Measurements from ENCODE around the gene KLK10. TPM values are rescaled to one million over a fixed set of nuclear protein-coding genes. Genes with fewer than 3 reads are reported as not detected.

Gene KLK10
- total RNA-seq, 1 donor from 2014 or later: not detected

- no peak for DNase-seq (ENCODE audit: extremely low read depth, low read depth, low spot score)
Observed at GRCh38 chr19:51027126-51027806, 7.8 kb upstream of the KLK10 start.

GRCh38 chr19:51026554-51026831, 7.0 kb upstream of the KLK10 start, which contains the start of gene KLK11:
Gene KLK11 (minus strand): TSS chr19:51026616. CDS start chr19:51025631, 985 bp downstream.
- no peak for DNase-seq (ENCODE audit: extremely low read depth, low read depth, low spot score)

GRCh38 chr19:51025809-51026553, 6.5 kb upstream of the KLK10 start:
- DNase-seq (ENCODE audit: extremely low read depth, low read depth, low spot score): no peak

- DNase-seq (ENCODE audit: extremely low read depth, low read depth, low spot score): no peak
Observed at GRCh38 chr19:51025401-51025800, 5.9 kb upstream of the KLK10 start.

GRCh38 chr19:51024924-51025323, 5.4 kb upstream of the KLK10 start:
- DNase-seq (ENCODE audit: extremely low read depth, low read depth, low spot score): no peak

GRCh38 chr19:51023946-51024345, 4.4 kb upstream of the KLK10 start:
- no peak for DNase-seq (ENCODE audit: extremely low read depth, low read depth, low spot score)

- no peak for DNase-seq (ENCODE audit: extremely low read depth, low read depth, low spot score)
Observed at GRCh38 chr19:51022526-51022925, 3.0 kb upstream of the KLK10 start.

GRCh38 chr19:51020988-51021651, 1.6 kb upstream of the KLK10 start:
- DNase-seq (ENCODE audit: extremely low read depth, low read depth, low spot score): peak; percentile 29

- no peak for DNase-seq (ENCODE audit: extremely low read depth, low read depth, low spot score)
Observed at GRCh38 chr19:51018745-51019543, 565 bp downstream of the KLK10 start.

- DNase-seq (ENCODE audit: extremely low read depth, low read depth, low spot score): no peak
Observed at GRCh38 chr19:51016798-51017683, 2.5 kb downstream of the KLK10 start.

GRCh38 chr19:51015691-51016267, 3.7 kb downstream of the KLK10 start:
- no peak for DNase-seq (ENCODE audit: extremely low read depth, low read depth, low spot score)

- no peak for DNase-seq (ENCODE audit: extremely low read depth, low read depth, low spot score)
Observed at GRCh38 chr19:51014242-51014641, 5.3 kb downstream of the KLK10 start.

- no peak for DNase-seq (ENCODE audit: extremely low read depth, low read depth, low spot score)
Observed at GRCh38 chr19:51012661-51013190, 6.8 kb downstream of the KLK10 start.

GRCh38 chr19:51010066-51010795, 9.3 kb downstream of the KLK10 start:
- no peak for DNase-seq (ENCODE audit: extremely low read depth, low read depth, low spot score)

- no peak for DNase-seq (ENCODE audit: extremely low read depth, low read depth, low spot score)
Observed at GRCh38 chr19:51009061-51009891, 10.2 kb downstream of the KLK10 start.

GRCh38 chr19:51007488-51007887, 12.0 kb downstream of the KLK10 start:
- DNase-seq (ENCODE audit: extremely low read depth, low read depth, low spot score): no peak

GRCh38 chr19:51006406-51006805, 13.1 kb downstream of the KLK10 start:
- no peak for DNase-seq (ENCODE audit: extremely low read depth, low read depth, low spot score)

GRCh38 chr19:51005248-51005647, 14.3 kb downstream of the KLK10 start:
- no peak for DNase-seq (ENCODE audit: extremely low read depth, low read depth, low spot score)
